A549 (cell line): ENCODE results near the gene MCRS1. TPM values are rescaled to one million over a fixed set of nuclear protein-coding genes. Genes with fewer than 3 reads are reported as not detected.

Experiments used
- ATAC-seq, 2 experiments: fragments of 200-7000 bp in 1 of 2; fragments of >200 bp in 1 of 2; cut with Nextera tagmentation in 1 of 2; cut with Tn5 transposase in 1 of 2; 3 replicates each; pipeline versions ENCODE4 v1.8.0 to v1.9.1; 2018 to 2020; ENCODE audit warnings: mild to moderate bottlenecking in 1 of 2, moderate library complexity in 1 of 2
- CTCF ChIA-PET: fragments of 300-600 bp; sonication (Branson Sonifier 250); formaldehyde crosslinking; extraction: SDS; loops from one replicate; lab custom pipeline; 2021; ENCODE audit warnings: antibody characterized with exemption, inconsistent platforms; lab: Yijun Ruan, JAX
- POLR2A ChIA-PET: fragments of 350-600 bp; formaldehyde crosslinking; extraction: SDS; loops from one replicate; lab custom pipeline; 2021; ENCODE audit warnings: antibody characterized with exemption, inconsistent platforms; lab: Yijun Ruan, JAX
- DNase-seq, 2 experiments: peaks; one replicate each; pipeline versions ENCODE4 v3.0.0 to v3.0.0-alpha.2; 2011 to 2016; ENCODE audit warnings: low read depth in 1 of 2, low spot score in 1 of 2
- FAIRE-seq: peaks from 2 replicates; lab custom pipeline; 2011; peaks lifted over from hg19 to GRCh38; lab: Jason Lieb, UNC
- H3K27ac ChIP-seq, 2 experiments: fragments of >200 bp; sonication (Bioruptor Twin); formaldehyde crosslinking; 3 replicates each; pipeline ENCODE4 v1.5.1; 2016 to 2017
- H3K4me1 ChIP-seq: fragments of >200 bp; sonication (Bioruptor Twin); formaldehyde crosslinking; 3 replicates; pipeline ENCODE4 v1.6.1; 2016
- H3K4me2 ChIP-seq: fragments of >200 bp; sonication (Bioruptor Twin); formaldehyde crosslinking; 3 replicates; pipeline ENCODE4 v1.6.1; 2016
- H3K4me3 ChIP-seq: fragments of >200 bp; sonication (Bioruptor Twin); formaldehyde crosslinking; 3 replicates; pipeline ENCODE4 v1.5.1; 2016
- H3K9me3 ChIP-seq: fragments of >200 bp; sonication (Bioruptor Twin); formaldehyde crosslinking; 3 replicates; pipeline ENCODE4 v1.6.1; 2016
- CBX8 ChIP-seq: fragments of 200-600 bp; sonication (generic); IDR thresholded peaks from 2 replicates; pipeline ENCODE4 v1.6.1; 2016
- CEBPB ChIP-seq, 2 experiments: fragments of >200 bp in 1 of 2; sonication (Bioruptor Twin) in 1 of 2; formaldehyde crosslinking in 1 of 2; IDR thresholded peaks; 2 replicates each; pipeline ENCODE4 v1.6.1; 2012 to 2016
- CHD4 ChIP-seq: fragments of 200-600 bp; sonication (generic); IDR thresholded peaks from 2 replicates; pipeline ENCODE4 v1.6.1; 2016; ENCODE audit warnings: antibody characterized with exemption, mild to moderate bottlenecking, borderline replicate concordance
- ESRRA ChIP-seq: fragments of 150-350 bp; IDR thresholded peaks from 2 replicates; pipeline ENCODE4 v1.6.1; 2014; ENCODE audit warnings: mild to moderate bottlenecking, low read length, borderline replicate concordance
- FOSL2 ChIP-seq, 2 experiments: fragments of 450-650 bp in 1 of 2; fragments of >200 bp in 1 of 2; sonication (Bioruptor Twin) in 1 of 2; formaldehyde crosslinking; IDR thresholded peaks; 2 replicates each; pipeline versions ENCODE4 v1.5.0 to v1.6.1; 2016 to 2020; ENCODE audit warnings: mild to moderate bottlenecking in 1 of 2, moderate library complexity in 1 of 2
- FOXS1 ChIP-seq: fragments of 250-450 bp; sonication (Bioruptor Pico); IDR thresholded peaks from 2 replicates; pipeline ENCODE4 v1.5.0; 2020; ENCODE audit warnings: mild to moderate bottlenecking, moderate library complexity
- GATA3 ChIP-seq: IDR thresholded peaks from 2 replicates; pipeline ENCODE4 v1.6.1; 2012; ENCODE audit warnings: borderline replicate concordance
- HDAC2 ChIP-seq: fragments of 200-600 bp; sonication (generic); IDR thresholded peaks from 2 replicates; pipeline ENCODE4 v1.6.1; 2016
- HOXB13 ChIP-seq: fragments of 250-450 bp; sonication (Bioruptor Pico); IDR thresholded peaks from 2 replicates; pipeline ENCODE4 v1.5.0; 2020; ENCODE audit warnings: low read depth, mild to moderate bottlenecking, moderate library complexity
- HOXB5 ChIP-seq: fragments of 250-450 bp; sonication (Bioruptor Pico); IDR thresholded peaks from 2 replicates; pipeline ENCODE4 v1.5.0; 2020; ENCODE audit warnings: mild to moderate bottlenecking, moderate library complexity
- JUN ChIP-seq, 2 experiments: fragments of >200 bp; sonication (Bioruptor Twin); formaldehyde crosslinking; IDR thresholded peaks; 2 replicates in 1 of 2; 3 replicates in 1 of 2; pipeline ENCODE4 v1.6.1; 2016 to 2017
- KDM1A ChIP-seq: fragments of 200-600 bp; sonication (generic); IDR thresholded peaks from 2 replicates; pipeline ENCODE4 v1.6.1; 2016; ENCODE audit warnings: low read depth, mild to moderate bottlenecking
- MAFK ChIP-seq: fragments of 450-650 bp; IDR thresholded peaks from 2 replicates; pipeline ENCODE4 v1.6.1; 2014; ENCODE audit not compliant: partially characterized antibody
- MYC ChIP-seq: IDR thresholded peaks from 2 replicates; pipeline ENCODE4 v1.6.1; 2012; ENCODE audit warnings: mild to moderate bottlenecking, inconsistent platforms, low read length, improper control_type of control experiment, borderline replicate concordance
- NFE2L2 ChIP-seq: fragments of 150-350 bp; conservative IDR thresholded peaks from 2 replicates; pipeline ENCODE4 v1.6.1; 2014; ENCODE audit warnings: low read length
- PHF8 ChIP-seq: fragments of 200-600 bp; sonication (generic); IDR thresholded peaks from 2 replicates; pipeline ENCODE4 v1.6.1; 2016; ENCODE audit warnings: low read depth, mild to moderate bottlenecking, antibody characterized with exemption, moderate library complexity, borderline replicate concordance
- POLR2A ChIP-seq: IDR thresholded peaks from 2 replicates; pipeline ENCODE4 v1.6.1; 2012; ENCODE audit warnings: mild to moderate bottlenecking, low read length
- POLR2AphosphoS2 ChIP-seq: conservative IDR thresholded peaks from 2 replicates; pipeline ENCODE4 v1.6.1; 2012; ENCODE audit warnings: low read length, improper control_type of control experiment, inconsistent platforms
- RARB ChIP-seq: fragments of 250-450 bp; sonication (Bioruptor Pico); IDR thresholded peaks from 2 replicates; pipeline ENCODE4 v1.8.0; 2021; ENCODE audit warnings: mild to moderate bottlenecking, moderate library complexity
- RCOR1 ChIP-seq: fragments of 150-350 bp; IDR thresholded peaks from 2 replicates; pipeline ENCODE4 v1.6.1; 2014; ENCODE audit warnings: antibody characterized with exemption, low read length, low read depth
- RFX5 ChIP-seq: fragments of 450-650 bp; IDR thresholded peaks from 2 replicates; pipeline ENCODE4 v1.7.1; 2014; ENCODE audit warnings: antibody characterized with exemption, mild to moderate bottlenecking, moderate library complexity
- RNF2 ChIP-seq: fragments of 200-600 bp; sonication (generic); IDR thresholded peaks from 2 replicates; pipeline ENCODE4 v1.6.1; 2016; ENCODE audit warnings: low read depth, mild to moderate bottlenecking, antibody characterized with exemption, moderate library complexity, borderline replicate concordance
- TP53 ChIP-seq: fragments of 250-450 bp; sonication (Bioruptor Pico); IDR thresholded peaks from 2 replicates; pipeline ENCODE4 v1.5.0; 2021; ENCODE audit warnings: mild to moderate bottlenecking, moderate library complexity
- WGBS: methylation state at CpG from one replicate; pipeline ENCODE4 v1.1.6; 2017; ENCODE audit errors: missing lambda C conversion rate; 5-methylcytosine and 5-hydroxymethylcytosine counted together
- polyA minus RNA-seq: library from RNA; depleted of rRNA, polyadenylated mRNA; stranded (reverse); fragments of >200 nt; gene quantifications from 2 replicates; pipeline ENCODE4 v1.2.3, GENCODE V29; 2011; rRNA and poly(A)+ RNA removed
- polyA plus RNA-seq, 4 experiments: library from polyadenylated mRNA; depleted of rRNA in 3 of 4; stranded (reverse); fragments of >200 nt; fragmentation: RNase III in 1 of 4; extraction: RNeasy Plus Mini Kit Qiagen cat#74134 plus additional on column Dnase treatment in 1 of 4; gene quantifications; 2 replicates in 3 of 4; 3 replicates in 1 of 4; pipeline ENCODE4 v1.2.3, GENCODE V29; 2011 to 2017
- TF ChIP-seq, protein P1 (sequence below): IDR thresholded peaks from 2 replicates; pipeline ENCODE4 v1.6.1; 2012
- TF ChIP-seq, protein P2 (sequence below): fragments of >200 bp; sonication (Bioruptor Twin); formaldehyde crosslinking; IDR thresholded peaks from 3 replicates; pipeline ENCODE4 v1.6.1; 2016
- TF ChIP-seq, protein P3 (sequence below): fragments of 200-600 bp; sonication (generic); IDR thresholded peaks from 2 replicates; pipeline ENCODE4 v1.6.1; 2016; ENCODE audit warnings: antibody characterized with exemption, mild to moderate bottlenecking, moderate library complexity
- TF ChIP-seq, protein P4 (sequence below): fragments of 450-650 bp; IDR thresholded peaks from 2 replicates; pipeline ENCODE4 v1.6.1; 2014; ENCODE audit warnings: antibody characterized with exemption
- TF ChIP-seq, protein P5 (sequence below): IDR thresholded peaks from 2 replicates; pipeline ENCODE4 v1.6.1; 2012
- TF ChIP-seq, protein P6 (sequence below): fragments of >200 bp; sonication (Bioruptor Twin); formaldehyde crosslinking; IDR thresholded peaks from 2 replicates; pipeline ENCODE4 v1.6.1; 2016

Gene MCRS1, protein sequence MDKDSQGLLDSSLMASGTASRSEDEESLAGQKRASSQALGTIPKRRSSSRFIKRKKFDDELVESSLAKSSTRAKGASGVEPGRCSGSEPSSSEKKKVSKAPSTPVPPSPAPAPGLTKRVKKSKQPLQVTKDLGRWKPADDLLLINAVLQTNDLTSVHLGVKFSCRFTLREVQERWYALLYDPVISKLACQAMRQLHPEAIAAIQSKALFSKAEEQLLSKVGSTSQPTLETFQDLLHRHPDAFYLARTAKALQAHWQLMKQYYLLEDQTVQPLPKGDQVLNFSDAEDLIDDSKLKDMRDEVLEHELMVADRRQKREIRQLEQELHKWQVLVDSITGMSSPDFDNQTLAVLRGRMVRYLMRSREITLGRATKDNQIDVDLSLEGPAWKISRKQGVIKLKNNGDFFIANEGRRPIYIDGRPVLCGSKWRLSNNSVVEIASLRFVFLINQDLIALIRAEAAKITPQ
- polyA plus RNA-seq (2011; rRNA removed) (68.5 and 69.4 TPM in 2 replicates), polyA plus RNA-seq (2017; fragmentation: RNase III; extraction: RNeasy Plus Mini Kit Qiagen cat#74134 plus additional on column Dnase treatment) (61.5 to 64.1 TPM (median 62.4 TPM) in 3 replicates), polyA minus RNA-seq (98.8 and 118 TPM in 2 replicates)
- 117 and 133 TPM in 2 replicates for polyA plus RNA-seq (2012; cell fraction: cytosol; rRNA removed)
- polyA plus RNA-seq (2012; cell fraction: nucleus; rRNA removed): 243 and 281 TPM in 2 replicates

DNA sequence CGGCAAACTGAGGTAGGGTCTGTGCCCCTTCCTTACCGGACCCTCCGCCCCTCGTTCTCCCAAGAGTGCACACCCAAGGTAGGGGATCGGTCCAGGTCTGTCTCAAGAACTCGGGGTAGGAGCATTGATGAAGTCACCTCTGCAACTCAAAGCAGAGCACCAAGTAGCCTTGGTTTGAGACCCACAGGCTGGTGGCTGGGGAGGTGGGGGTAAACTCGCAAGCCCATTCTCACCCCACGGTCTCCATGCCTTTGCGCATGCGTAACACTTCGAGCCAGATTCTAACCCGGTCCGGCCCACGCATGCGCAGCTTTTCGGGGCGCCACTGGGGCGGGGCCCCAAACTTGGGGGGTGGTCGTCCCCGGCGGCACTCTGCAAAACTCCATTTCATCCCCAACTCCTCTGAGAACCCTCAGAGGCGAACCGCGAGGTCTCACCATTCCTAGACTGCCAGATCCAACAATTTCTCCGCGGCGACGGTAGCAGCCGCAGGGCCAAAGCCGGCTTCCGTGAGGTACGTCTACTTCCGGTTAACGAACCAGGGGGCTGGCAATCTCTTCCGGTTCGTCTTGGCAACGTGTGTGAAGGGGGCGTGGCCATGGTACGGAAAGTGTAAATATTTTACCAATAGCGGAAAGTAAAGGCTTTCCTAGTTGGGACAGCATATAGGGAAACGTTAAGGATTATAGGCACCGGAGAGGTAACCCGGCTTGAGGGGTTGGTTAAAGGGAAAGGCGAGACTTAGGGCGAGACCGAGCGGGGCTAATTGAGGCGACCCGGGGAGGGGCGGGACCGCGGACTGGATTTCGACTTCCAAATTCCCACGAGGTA, at the start of gene MCRS1:
TSS of gene MCRS1 (minus strand) at position 532 of the 831 bp plus-strand sequence. CDS start 1,411 bp downstream, outside the sequence.
- peak within 1 kb of the TSS; percentile 65 for H3K4me3 ChIP-seq
- peak; percentile 89 to 90 for ATAC-seq
- H3K4me1 ChIP-seq: peaks cover 13% of the 10 kb centered on the region
- FAIRE-seq: no peak
- H3K4me2 ChIP-seq: peak within 1 kb of the TSS; percentile 98
- peak; percentile 94 to 99 for DNase-seq
- peak within 1 kb of the TSS; percentile 95 to 99 for H3K27ac ChIP-seq
- no peaks in the 10 kb centered on the region for H3K9me3 ChIP-seq
- ChIA-PET POLR2A (interaction anchor here (0.6 to 1.1 kb wide), 17 partner anchors 12 to 245 kb away, joined by 3 to 9 read pairs (median 5); partner anchors contain the start of genes SPATS2, TMBIM6 and TROAP), CTCF (interaction anchor here (1.0 to 7.0 kb wide), 10 partner anchors 10 to 236 kb away, joined by 3 to 58 read pairs (median 6); partner anchors contain the start of gene DNAJC22)
- WGBS: 2% methylated on average over 54 of the region's 54 CpGs
- TF ChIP-seq FOSL2 (IDR thresholded peaks at IDR 0.05) (no peak), FOSL2 (CRISPR knock-in tag; IDR thresholded peaks at IDR 0.05) (0 out of 2 replicates have a peak, but pooled peaks have one; percentile 5), FOXS1 (CRISPR knock-in tag) (no peak), MAFK (no peak), POLR2AphosphoS2 (no peak), RARB (CRISPR knock-in tag) (no peak), HOXB13 (CRISPR knock-in tag) (no peak), TP53 (CRISPR knock-in tag) (no peak), MYC (peak; percentile 58; the same call in 1 of the 2 replicates), CEBPB (IDR thresholded peaks at IDR 0.05) (no peak; a peak in 1 of 4 replicates), CBX8 (no peak), RFX5 (peak; percentile 47; the same call in 1 of the 2 replicates), HOXB5 (CRISPR knock-in tag) (no peak), NFE2L2 (no peak), KDM1A (no peak), ESRRA (no peak), GATA3 (no peak), POLR2A (peak; percentile 63), RNF2 (no peak), HDAC2 (no peak), JUN (IDR thresholded peaks at IDR 0.05) (peak; percentile 72 to 87; a peak in 4 of 5 replicates), PHF8 (peak; percentile 99), RCOR1 (no peak), CHD4 (no peak)
- TF ChIP-seq, protein P1, sequence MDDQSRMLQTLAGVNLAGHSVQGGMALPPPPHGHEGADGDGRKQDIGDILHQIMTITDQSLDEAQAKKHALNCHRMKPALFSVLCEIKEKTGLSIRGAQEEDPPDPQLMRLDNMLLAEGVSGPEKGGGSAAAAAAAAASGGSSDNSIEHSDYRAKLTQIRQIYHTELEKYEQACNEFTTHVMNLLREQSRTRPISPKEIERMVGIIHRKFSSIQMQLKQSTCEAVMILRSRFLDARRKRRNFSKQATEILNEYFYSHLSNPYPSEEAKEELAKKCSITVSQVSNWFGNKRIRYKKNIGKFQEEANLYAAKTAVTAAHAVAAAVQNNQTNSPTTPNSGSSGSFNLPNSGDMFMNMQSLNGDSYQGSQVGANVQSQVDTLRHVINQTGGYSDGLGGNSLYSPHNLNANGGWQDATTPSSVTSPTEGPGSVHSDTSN: peak; percentile 66; the same call in 1 of the 2 replicates
- TF ChIP-seq, protein P2, sequence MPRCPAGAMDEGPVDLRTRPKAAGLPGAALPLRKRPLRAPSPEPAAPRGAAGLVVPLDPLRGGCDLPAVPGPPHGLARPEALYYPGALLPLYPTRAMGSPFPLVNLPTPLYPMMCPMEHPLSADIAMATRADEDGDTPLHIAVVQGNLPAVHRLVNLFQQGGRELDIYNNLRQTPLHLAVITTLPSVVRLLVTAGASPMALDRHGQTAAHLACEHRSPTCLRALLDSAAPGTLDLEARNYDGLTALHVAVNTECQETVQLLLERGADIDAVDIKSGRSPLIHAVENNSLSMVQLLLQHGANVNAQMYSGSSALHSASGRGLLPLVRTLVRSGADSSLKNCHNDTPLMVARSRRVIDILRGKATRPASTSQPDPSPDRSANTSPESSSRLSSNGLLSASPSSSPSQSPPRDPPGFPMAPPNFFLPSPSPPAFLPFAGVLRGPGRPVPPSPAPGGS: peak; percentile 41; the same call in 2 of the 3 replicates
- TF ChIP-seq, protein P3, sequence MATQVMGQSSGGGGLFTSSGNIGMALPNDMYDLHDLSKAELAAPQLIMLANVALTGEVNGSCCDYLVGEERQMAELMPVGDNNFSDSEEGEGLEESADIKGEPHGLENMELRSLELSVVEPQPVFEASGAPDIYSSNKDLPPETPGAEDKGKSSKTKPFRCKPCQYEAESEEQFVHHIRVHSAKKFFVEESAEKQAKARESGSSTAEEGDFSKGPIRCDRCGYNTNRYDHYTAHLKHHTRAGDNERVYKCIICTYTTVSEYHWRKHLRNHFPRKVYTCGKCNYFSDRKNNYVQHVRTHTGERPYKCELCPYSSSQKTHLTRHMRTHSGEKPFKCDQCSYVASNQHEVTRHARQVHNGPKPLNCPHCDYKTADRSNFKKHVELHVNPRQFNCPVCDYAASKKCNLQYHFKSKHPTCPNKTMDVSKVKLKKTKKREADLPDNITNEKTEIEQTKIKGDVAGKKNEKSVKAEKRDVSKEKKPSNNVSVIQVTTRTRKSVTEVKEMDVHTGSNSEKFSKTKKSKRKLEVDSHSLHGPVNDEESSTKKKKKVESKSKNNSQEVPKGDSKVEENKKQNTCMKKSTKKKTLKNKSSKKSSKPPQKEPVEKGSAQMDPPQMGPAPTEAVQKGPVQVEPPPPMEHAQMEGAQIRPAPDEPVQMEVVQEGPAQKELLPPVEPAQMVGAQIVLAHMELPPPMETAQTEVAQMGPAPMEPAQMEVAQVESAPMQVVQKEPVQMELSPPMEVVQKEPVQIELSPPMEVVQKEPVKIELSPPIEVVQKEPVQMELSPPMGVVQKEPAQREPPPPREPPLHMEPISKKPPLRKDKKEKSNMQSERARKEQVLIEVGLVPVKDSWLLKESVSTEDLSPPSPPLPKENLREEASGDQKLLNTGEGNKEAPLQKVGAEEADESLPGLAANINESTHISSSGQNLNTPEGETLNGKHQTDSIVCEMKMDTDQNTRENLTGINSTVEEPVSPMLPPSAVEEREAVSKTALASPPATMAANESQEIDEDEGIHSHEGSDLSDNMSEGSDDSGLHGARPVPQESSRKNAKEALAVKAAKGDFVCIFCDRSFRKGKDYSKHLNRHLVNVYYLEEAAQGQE: 0 out of 2 replicates have a peak, but pooled peaks have one; percentile 15
- TF ChIP-seq, protein P4, sequence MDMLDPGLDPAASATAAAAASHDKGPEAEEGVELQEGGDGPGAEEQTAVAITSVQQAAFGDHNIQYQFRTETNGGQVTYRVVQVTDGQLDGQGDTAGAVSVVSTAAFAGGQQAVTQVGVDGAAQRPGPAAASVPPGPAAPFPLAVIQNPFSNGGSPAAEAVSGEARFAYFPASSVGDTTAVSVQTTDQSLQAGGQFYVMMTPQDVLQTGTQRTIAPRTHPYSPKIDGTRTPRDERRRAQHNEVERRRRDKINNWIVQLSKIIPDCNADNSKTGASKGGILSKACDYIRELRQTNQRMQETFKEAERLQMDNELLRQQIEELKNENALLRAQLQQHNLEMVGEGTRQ: no peak; the same call in 1 of the 2 replicates
- TF ChIP-seq, protein P5, sequence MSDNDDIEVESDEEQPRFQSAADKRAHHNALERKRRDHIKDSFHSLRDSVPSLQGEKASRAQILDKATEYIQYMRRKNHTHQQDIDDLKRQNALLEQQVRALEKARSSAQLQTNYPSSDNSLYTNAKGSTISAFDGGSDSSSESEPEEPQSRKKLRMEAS: peak; percentile 97
- TF ChIP-seq, protein P6, sequence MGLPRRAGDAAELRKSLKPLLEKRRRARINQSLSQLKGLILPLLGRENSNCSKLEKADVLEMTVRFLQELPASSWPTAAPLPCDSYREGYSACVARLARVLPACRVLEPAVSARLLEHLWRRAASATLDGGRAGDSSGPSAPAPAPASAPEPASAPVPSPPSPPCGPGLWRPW: no peak
